ENCODE data around the gene CEP135. TPM values are rescaled to one million over a fixed set of nuclear protein-coding genes. Genes with fewer than 3 reads are reported as not detected.

Gene CEP135
- total RNA-seq (2012; rRNA removed), result 6.3 TPM in 2 replicates

GRCh38 chr4:55948726-55949481, at the start of gene CEP135:
Gene CEP135, plus strand, starts transcription at chr4:55948945. Its CDS starts 3,186 bp downstream, at chr4:55952131.
- H3K9me3 ChIP-seq (replicated peaks; ENCODE audit: low read length), result no peaks in the 10 kb centered on the region

DNA sequence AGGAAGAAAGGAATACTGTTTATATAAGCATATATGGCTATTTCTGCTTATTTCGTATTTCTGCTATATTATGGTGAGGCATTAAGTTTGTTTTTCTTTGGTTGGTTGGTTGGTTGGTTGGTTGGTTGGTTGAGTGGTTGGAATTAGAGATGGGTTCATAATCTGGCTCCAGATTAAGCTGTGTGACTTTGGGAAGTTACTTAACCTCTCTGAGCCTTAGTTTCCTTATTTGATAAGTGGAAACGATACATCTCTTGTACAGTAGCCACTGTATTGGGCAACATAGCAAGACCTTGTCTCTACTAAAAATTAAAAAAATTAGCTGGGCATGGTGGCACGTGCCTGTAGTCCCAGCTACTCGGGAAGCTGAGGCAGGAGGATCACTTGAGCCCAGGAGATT, 46.1 kb upstream of the CEP135 start:
- H3K36me3 ChIP-seq (ENCODE audit: insufficient read depth, low read length), result peaks cover 47% of the 10 kb centered on the region

More at GRCh38 chr4:55948726-55949481, at the start of gene CEP135:
- H3K4me1 ChIP-seq (ENCODE audit: control insufficient read depth, insufficient read depth, low read length), result peaks cover 21% of the 10 kb centered on the region
- H3K4me2 ChIP-seq (ENCODE audit: low read length), result peak within 1 kb of the TSS; percentile 92
- H3K27me3 ChIP-seq (ENCODE audit: control insufficient read depth, insufficient read depth, low read length), result no peaks in the 10 kb centered on the region
- peak within 1 kb of the TSS; percentile 84 for H3K4me3 ChIP-seq (ENCODE audit: low read length)
- peaks cover 6% of the 10 kb centered on the region for H3K36me3 ChIP-seq (ENCODE audit: insufficient read depth, low read length)
- peak within 1 kb of the TSS; percentile 97 for H3K9ac ChIP-seq (ENCODE audit: low read depth, low read length)

GRCh38 chr4:55903577-55903976, 45.2 kb upstream of the CEP135 start:
- Histone ChIP-seq H3K27me3 (ENCODE audit: control insufficient read depth, insufficient read depth, low read length) (no peaks in the 10 kb centered on the region), H3K4me2 (ENCODE audit: low read length) (no peak overlapping the region), H3K9ac (ENCODE audit: low read depth, low read length) (no peak overlapping the region), H3K36me3 (ENCODE audit: insufficient read depth, low read length) (peaks cover 47% of the 10 kb centered on the region), H3K4me1 (ENCODE audit: control insufficient read depth, insufficient read depth, low read length) (no peaks in the 10 kb centered on the region), H3K9me3 (replicated peaks; ENCODE audit: low read length) (no peaks in the 10 kb centered on the region), H3K4me3 (ENCODE audit: low read length) (no peak overlapping the region)

More for the DNA sequence above, 46.1 kb upstream of the CEP135 start:
- Histone ChIP-seq H3K27me3 (ENCODE audit: control insufficient read depth, insufficient read depth, low read length) (no peaks in the 10 kb centered on the region), H3K4me3 (ENCODE audit: low read length) (no peak overlapping the region), H3K9me3 (replicated peaks; ENCODE audit: low read length) (no peaks in the 10 kb centered on the region), H3K4me2 (ENCODE audit: low read length) (no peak overlapping the region), H3K9ac (ENCODE audit: low read depth, low read length) (no peak overlapping the region), H3K4me1 (ENCODE audit: control insufficient read depth, insufficient read depth, low read length) (no peaks in the 10 kb centered on the region)

- H3K36me3 ChIP-seq (ENCODE audit: insufficient read depth, low read length), result peaks cover 45% of the 10 kb centered on the region
- H3K4me1 ChIP-seq (ENCODE audit: control insufficient read depth, insufficient read depth, low read length), result no peaks in the 10 kb centered on the region
- no peak overlapping the region for H3K4me3 ChIP-seq (ENCODE audit: low read length)
- H3K4me2 ChIP-seq (ENCODE audit: low read length), result no peak overlapping the region
- no peaks in the 10 kb centered on the region for H3K9me3 ChIP-seq (replicated peaks; ENCODE audit: low read length)
- no peaks in the 10 kb centered on the region for H3K27me3 ChIP-seq (ENCODE audit: control insufficient read depth, insufficient read depth, low read length)
- H3K9ac ChIP-seq (ENCODE audit: low read depth, low read length), result no peak overlapping the region
Observed at GRCh38 chr4:55904576-55904975, 44.2 kb upstream of the CEP135 start.

GRCh38 chr4:55906323-55906722, 42.4 kb upstream of the CEP135 start:
- no peaks in the 10 kb centered on the region for H3K9me3 ChIP-seq (replicated peaks; ENCODE audit: low read length)

DNA sequence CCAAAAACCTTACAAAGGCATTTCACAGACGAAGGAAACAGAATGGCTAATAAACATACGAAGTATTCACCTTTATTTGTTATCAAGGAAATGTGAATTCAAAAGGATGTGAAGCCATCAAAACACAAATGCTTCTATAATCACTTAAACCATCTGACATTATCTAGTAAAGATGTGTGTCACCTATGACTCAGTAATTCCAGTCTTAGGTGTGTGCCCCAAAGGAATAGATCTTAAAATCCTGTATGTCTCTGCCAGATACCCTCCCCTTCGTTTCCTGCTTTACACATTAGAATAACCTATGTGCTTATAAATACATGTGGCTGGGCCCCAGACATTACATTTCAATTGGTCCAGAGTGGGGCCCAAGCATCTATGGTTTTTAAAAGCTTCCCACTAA, 41.8 kb upstream of the CEP135 start:
- no peaks in the 10 kb centered on the region for H3K4me1 ChIP-seq (ENCODE audit: control insufficient read depth, insufficient read depth, low read length)

More at GRCh38 chr4:55906323-55906722, 42.4 kb upstream of the CEP135 start:
- no peak overlapping the region for H3K4me2 ChIP-seq (ENCODE audit: low read length)
- H3K36me3 ChIP-seq (ENCODE audit: insufficient read depth, low read length), result peaks cover 29% of the 10 kb centered on the region
- H3K27me3 ChIP-seq (ENCODE audit: control insufficient read depth, insufficient read depth, low read length), result no peaks in the 10 kb centered on the region
- no peak overlapping the region for H3K9ac ChIP-seq (ENCODE audit: low read depth, low read length)
- no peak overlapping the region for H3K4me3 ChIP-seq (ENCODE audit: low read length)
- no peaks in the 10 kb centered on the region for H3K4me1 ChIP-seq (ENCODE audit: control insufficient read depth, insufficient read depth, low read length)

GRCh38 chr4:55907469-55907868, 41.3 kb upstream of the CEP135 start:
- no peaks in the 10 kb centered on the region for H3K27me3 ChIP-seq (ENCODE audit: control insufficient read depth, insufficient read depth, low read length)
- H3K4me1 ChIP-seq (ENCODE audit: control insufficient read depth, insufficient read depth, low read length), result no peaks in the 10 kb centered on the region
- H3K4me2 ChIP-seq (ENCODE audit: low read length), result no peak overlapping the region
- H3K9ac ChIP-seq (ENCODE audit: low read depth, low read length), result no peak overlapping the region
- H3K9me3 ChIP-seq (replicated peaks; ENCODE audit: low read length), result no peaks in the 10 kb centered on the region
- peaks cover 23% of the 10 kb centered on the region for H3K36me3 ChIP-seq (ENCODE audit: insufficient read depth, low read length)
- H3K4me3 ChIP-seq (ENCODE audit: low read length), result no peak overlapping the region

More for the DNA sequence above, 41.8 kb upstream of the CEP135 start:
- no peak overlapping the region for H3K4me2 ChIP-seq (ENCODE audit: low read length)
- H3K9me3 ChIP-seq (replicated peaks; ENCODE audit: low read length), result no peaks in the 10 kb centered on the region
- H3K4me3 ChIP-seq (ENCODE audit: low read length), result no peak overlapping the region
- no peaks in the 10 kb centered on the region for H3K27me3 ChIP-seq (ENCODE audit: control insufficient read depth, insufficient read depth, low read length)
- H3K36me3 ChIP-seq (ENCODE audit: insufficient read depth, low read length), result peaks cover 28% of the 10 kb centered on the region
- no peak overlapping the region for H3K9ac ChIP-seq (ENCODE audit: low read depth, low read length)

GRCh38 chr4:55910140-55910539, 38.6 kb upstream of the CEP135 start:
- Histone ChIP-seq H3K36me3 (ENCODE audit: insufficient read depth, low read length) (peaks cover 4% of the 10 kb centered on the region), H3K4me2 (ENCODE audit: low read length) (no peak overlapping the region), H3K4me1 (ENCODE audit: control insufficient read depth, insufficient read depth, low read length) (no peaks in the 10 kb centered on the region), H3K9ac (ENCODE audit: low read depth, low read length) (no peak overlapping the region), H3K4me3 (ENCODE audit: low read length) (no peak overlapping the region), H3K9me3 (replicated peaks; ENCODE audit: low read length) (no peaks in the 10 kb centered on the region), H3K27me3 (ENCODE audit: control insufficient read depth, insufficient read depth, low read length) (no peaks in the 10 kb centered on the region)

DNA sequence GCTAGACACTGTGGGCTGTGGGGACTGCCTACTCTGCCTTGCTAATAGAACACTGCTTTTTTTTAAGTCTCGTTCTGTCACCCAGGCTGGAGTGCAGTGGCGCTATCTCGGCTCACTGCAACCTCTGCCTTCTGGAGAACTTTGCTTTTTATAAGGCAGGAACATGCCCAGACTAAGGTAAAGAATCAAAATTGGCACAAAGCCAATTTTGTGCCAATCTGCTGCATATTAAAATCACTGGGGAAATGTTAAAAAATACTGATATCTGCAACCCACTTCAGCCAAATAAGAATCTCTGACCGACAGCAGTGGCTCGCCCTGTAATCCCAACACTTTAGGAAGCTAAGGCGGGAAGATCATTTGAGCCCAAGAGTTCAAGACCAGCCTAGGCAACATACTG, 36.5 kb upstream of the CEP135 start:
- no peaks in the 10 kb centered on the region for H3K36me3 ChIP-seq (ENCODE audit: insufficient read depth, low read length)
- no peaks in the 10 kb centered on the region for H3K9me3 ChIP-seq (replicated peaks; ENCODE audit: low read length)
- H3K4me1 ChIP-seq (ENCODE audit: control insufficient read depth, insufficient read depth, low read length), result no peaks in the 10 kb centered on the region
- no peaks in the 10 kb centered on the region for H3K27me3 ChIP-seq (ENCODE audit: control insufficient read depth, insufficient read depth, low read length)
- H3K9ac ChIP-seq (ENCODE audit: low read depth, low read length), result no peak overlapping the region
- H3K4me2 ChIP-seq (ENCODE audit: low read length), result no peak overlapping the region
- no peak overlapping the region for H3K4me3 ChIP-seq (ENCODE audit: low read length)

DNA sequence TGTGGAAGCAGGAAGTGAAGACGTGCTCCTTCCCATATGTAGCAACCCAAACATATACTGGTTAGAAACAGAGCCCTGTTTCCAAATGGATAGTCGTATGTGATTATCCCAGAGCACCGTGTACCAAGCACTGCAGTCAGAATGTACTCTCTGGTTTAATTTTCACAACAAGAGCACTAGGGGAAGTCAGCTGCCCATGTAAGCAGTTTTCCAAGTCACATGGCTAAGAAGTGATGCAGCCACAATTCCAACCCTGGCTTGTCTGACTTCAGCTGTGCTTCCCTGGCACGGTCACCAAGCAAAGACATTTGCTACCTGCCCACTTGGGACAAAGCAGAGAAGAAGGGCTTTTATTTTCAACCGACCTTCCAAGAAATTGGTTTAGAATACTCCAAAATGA, 28.2 kb upstream of the CEP135 start:
- no peak overlapping the region for H3K9ac ChIP-seq (ENCODE audit: low read depth, low read length)
- no peaks in the 10 kb centered on the region for H3K27me3 ChIP-seq (ENCODE audit: control insufficient read depth, insufficient read depth, low read length)
- no peak overlapping the region for H3K4me3 ChIP-seq (ENCODE audit: low read length)
- H3K4me2 ChIP-seq (ENCODE audit: low read length), result peak overlapping the region; percentile 50
- H3K4me1 ChIP-seq (ENCODE audit: control insufficient read depth, insufficient read depth, low read length), result peaks cover 13% of the 10 kb centered on the region
- H3K9me3 ChIP-seq (replicated peaks; ENCODE audit: low read length), result no peaks in the 10 kb centered on the region
- no peaks in the 10 kb centered on the region for H3K36me3 ChIP-seq (ENCODE audit: insufficient read depth, low read length)

GRCh38 chr4:55921093-55921492, 27.7 kb upstream of the CEP135 start:
- Histone ChIP-seq H3K36me3 (ENCODE audit: insufficient read depth, low read length) (no peaks in the 10 kb centered on the region), H3K4me3 (ENCODE audit: low read length) (no peak overlapping the region), H3K9ac (ENCODE audit: low read depth, low read length) (no peak overlapping the region), H3K27me3 (ENCODE audit: control insufficient read depth, insufficient read depth, low read length) (no peaks in the 10 kb centered on the region), H3K4me1 (ENCODE audit: control insufficient read depth, insufficient read depth, low read length) (peaks cover 13% of the 10 kb centered on the region), H3K4me2 (ENCODE audit: low read length) (peak overlapping the region; percentile 50), H3K9me3 (replicated peaks; ENCODE audit: low read length) (no peaks in the 10 kb centered on the region)

GRCh38 chr4:55925241-55925640, 23.5 kb upstream of the CEP135 start:
- Histone ChIP-seq H3K36me3 (ENCODE audit: insufficient read depth, low read length) (no peaks in the 10 kb centered on the region), H3K9me3 (replicated peaks; ENCODE audit: low read length) (no peaks in the 10 kb centered on the region), H3K4me3 (ENCODE audit: low read length) (no peak overlapping the region), H3K4me1 (ENCODE audit: control insufficient read depth, insufficient read depth, low read length) (peaks cover 12% of the 10 kb centered on the region), H3K27me3 (ENCODE audit: control insufficient read depth, insufficient read depth, low read length) (no peaks in the 10 kb centered on the region), H3K9ac (ENCODE audit: low read depth, low read length) (no peak overlapping the region), H3K4me2 (ENCODE audit: low read length) (no peak overlapping the region)
